Measurements from ENCODE around the gene RAP2A. TPM values are rescaled to one million over a fixed set of nuclear protein-coding genes. Genes with fewer than 3 reads are reported as not detected.

RAP2A gene
- total RNA-seq, 4 donors from 2014 or later: 21.1 to 33.5 (median 26.6) TPM

DNA sequence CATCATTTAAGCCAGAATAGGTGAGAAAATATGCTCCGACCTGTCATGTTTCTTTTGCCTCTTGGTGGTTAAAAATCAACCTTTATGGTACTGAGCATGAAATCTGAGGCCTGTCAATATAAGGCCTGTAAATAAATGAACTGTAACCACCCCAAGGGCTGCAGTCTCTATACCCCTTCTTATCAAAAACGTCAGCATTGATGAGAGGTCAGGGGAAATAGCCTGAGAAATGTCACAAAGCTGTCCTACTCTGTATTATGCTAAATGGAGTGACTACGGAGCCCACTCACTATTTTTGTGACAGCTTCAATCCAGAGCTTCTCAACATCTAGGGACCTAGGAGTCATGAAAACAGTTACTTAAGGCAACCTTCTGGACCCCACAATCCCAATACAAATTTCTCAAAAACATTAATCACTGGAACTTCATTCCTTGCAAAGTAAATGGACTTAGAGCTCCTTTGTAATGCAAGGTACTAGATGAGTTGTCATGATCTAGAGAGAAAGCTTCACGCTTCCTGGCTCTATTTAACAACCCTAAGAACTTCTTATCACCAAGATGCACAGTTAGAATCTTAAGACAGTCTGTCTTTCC, 2.7 kb upstream of the RAP2A start:
- WGBS, 2 donors (ENCODE audit: low coverage in 1 of 2): 81 to 90% methylated on average over 4 of the region's 4 CpGs
- Histone ChIP-seq H3K9me3 (no peaks in the 10 kb centered on the region), H3K36me3 (no peaks in the 10 kb centered on the region), H3K4me1 (peaks cover 0 to 41% (median 2%) of the 10 kb centered on the region in 3 donors), H3K27me3 (no peaks in the 10 kb centered on the region), H3K27ac (no peak overlapping the region), H3K4me3 (no peak overlapping the region)
- TF ChIP-seq POLR2AphosphoS5 (IDR thresholded peaks at IDR 0.05): no peak
- no peak for TF ChIP-seq CTCF (IDR thresholded peaks at IDR 0.05)
- no peak for TF ChIP-seq EP300 (IDR thresholded peaks at IDR 0.05)
- TF ChIP-seq POLR2A (IDR thresholded peaks at IDR 0.05): no peak
- no peak for ATAC-seq

DNA sequence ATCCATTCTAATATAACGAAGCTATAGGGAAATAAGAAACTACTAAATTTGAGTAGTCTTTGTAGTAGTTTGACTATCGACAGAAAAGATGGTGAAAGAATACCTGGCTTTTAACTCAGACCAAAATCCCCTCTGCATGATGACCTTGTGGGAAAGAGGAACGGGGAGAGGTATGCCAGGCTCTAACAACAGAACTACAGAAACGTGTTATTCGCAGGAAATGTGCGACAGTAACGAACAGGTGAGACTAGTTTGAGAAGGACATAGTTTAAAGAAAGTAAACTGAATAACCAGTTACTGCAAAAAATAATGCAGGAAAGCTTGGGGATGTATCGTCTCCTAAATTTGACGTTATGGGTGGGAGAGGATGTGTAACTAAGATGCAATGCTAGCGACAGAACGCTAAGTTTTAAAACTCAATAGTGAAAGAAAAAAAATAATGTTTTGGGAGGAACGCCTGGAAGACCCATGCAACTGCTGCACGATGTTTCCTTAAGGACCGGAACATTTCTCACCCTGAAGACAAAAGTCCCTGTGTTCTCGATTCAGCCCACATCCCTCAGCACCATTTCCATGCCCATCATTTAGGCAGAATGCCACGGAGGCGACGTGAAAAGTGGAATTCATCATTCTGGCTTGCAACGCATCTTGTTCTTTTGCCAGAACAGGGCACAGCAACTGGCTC, 1.6 kb upstream of the RAP2A start:
- WGBS, 2 donors (ENCODE audit: low coverage in 1 of 2): 3 to 14% methylated on average over 18 to 19 of the region's 19 CpGs
- Histone ChIP-seq H3K4me1 (peaks cover 0 to 52% (median 2%) of the 10 kb centered on the region in 3 donors), H3K4me3 (peak overlapping the region; percentile 67 to 88), H3K9me3 (no peaks in the 10 kb centered on the region), H3K36me3 (no peaks in the 10 kb centered on the region), H3K27ac (peak overlapping the region; percentile 62 to 100 (median 100)), H3K27me3 (no peaks in the 10 kb centered on the region)
- no peak for ATAC-seq
- TF ChIP-seq EP300 (IDR thresholded peaks at IDR 0.05) (no peak), POLR2A (IDR thresholded peaks at IDR 0.05) (peak in 1 of 2 donors; percentile 52), CTCF (IDR thresholded peaks at IDR 0.05) (peak in 1 of 4 experiments; percentile 6), POLR2AphosphoS5 (IDR thresholded peaks at IDR 0.05) (no peak)

DNA sequence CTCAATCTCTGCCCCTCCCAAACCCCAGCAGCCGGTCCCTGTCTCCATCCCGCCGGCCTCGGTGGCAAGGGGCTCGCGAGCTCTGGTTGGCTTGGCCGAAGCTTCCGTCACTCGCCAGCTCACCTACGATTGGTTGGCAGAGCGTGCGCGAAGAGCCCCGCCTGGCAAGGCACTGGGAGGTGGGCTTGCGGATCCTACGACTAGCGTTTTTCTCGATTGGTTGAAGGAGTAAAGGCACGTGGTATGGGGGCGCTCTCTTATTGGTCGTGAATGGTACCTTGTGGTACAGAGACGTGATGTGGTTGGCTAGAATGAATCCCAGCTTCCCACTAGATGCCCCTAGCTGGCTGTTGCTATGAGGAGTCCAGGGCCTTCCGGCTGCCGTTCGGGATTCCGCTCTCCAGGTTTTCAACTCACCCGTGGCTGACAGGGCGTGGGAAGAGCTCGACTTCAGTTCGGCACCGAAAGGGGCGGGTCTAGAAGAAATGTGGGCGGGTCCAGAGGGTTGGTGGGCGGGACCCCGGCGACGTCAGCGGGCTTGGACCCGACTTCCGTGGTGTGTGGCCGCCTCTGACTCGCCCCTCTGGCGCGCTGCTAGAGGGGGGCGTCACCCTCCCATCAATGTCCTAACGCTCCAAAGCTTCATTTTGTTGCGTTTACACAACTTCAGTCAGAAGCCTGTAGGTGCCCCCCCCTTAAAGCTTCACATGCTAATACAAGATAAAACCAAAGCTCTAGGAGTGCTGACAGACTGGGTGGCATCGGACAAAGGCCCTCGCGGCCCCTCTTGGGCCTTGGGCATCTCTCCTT, 847 bp upstream of the RAP2A start:
- Histone ChIP-seq H3K27ac (peak overlapping the region; percentile 98 to 100 (median 100)), H3K4me1 (peaks cover 0 to 60% (median 2%) of the 10 kb centered on the region in 3 donors), H3K27me3 (no peaks in the 10 kb centered on the region), H3K4me3 (peak overlapping the region; percentile 79 to 88), H3K9me3 (no peaks in the 10 kb centered on the region), H3K36me3 (no peaks in the 10 kb centered on the region)
- peak; percentile 62 for TF ChIP-seq POLR2AphosphoS5 (IDR thresholded peaks at IDR 0.05)
- no peak for TF ChIP-seq CTCF (IDR thresholded peaks at IDR 0.05)
- TF ChIP-seq POLR2A (IDR thresholded peaks at IDR 0.05): peak in 1 of 2 donors; percentile 38
- ATAC-seq: peak; percentile 92
- WGBS, 2 donors (ENCODE audit: low coverage in 1 of 2): 0% methylated on average over 3 to 7 of the region's 50 CpGs

DNA sequence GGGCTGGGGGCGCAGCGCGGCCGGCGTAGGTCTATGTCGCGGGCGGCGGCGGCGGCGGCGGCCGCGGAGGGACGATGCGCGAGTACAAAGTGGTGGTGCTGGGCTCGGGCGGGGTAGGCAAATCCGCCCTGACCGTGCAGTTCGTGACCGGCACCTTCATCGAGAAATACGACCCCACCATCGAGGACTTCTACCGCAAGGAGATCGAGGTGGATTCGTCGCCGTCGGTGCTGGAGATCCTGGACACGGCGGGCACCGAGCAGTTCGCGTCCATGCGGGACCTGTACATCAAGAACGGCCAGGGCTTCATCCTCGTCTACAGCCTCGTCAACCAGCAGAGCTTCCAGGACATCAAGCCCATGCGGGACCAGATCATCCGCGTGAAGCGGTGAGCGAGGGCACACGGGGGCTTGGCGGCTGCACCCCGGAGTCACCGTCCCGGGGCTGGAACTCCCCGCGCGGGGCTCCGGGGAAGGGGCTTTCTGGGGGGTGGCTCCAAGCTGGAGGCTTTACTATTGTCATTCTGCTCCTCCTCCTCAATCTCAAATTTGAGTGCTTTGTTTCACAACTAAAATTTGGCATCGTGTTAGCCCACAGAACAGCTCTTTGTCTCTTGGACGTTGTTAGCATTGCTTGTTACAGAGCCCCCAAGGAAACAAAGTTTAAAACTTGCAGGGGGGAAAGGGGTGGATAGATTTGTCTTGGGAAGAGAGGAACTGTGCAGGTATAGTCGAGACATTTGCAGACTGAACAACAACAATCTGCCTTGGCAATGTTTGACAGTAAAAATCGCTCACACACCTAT, 630 bp downstream of the RAP2A start:
- 0% methylated on average over 2 to 4 of the region's 60 CpGs for WGBS, 2 donors (ENCODE audit: low coverage in 1 of 2)
- no peak for TF ChIP-seq POLR2A (IDR thresholded peaks at IDR 0.05)
- TF ChIP-seq CTCF (IDR thresholded peaks at IDR 0.05): no peak
- no peak for TF ChIP-seq POLR2AphosphoS5 (IDR thresholded peaks at IDR 0.05)
- TF ChIP-seq EP300 (IDR thresholded peaks at IDR 0.05): no peak
- H3K27me3 ChIP-seq: no peaks in the 10 kb centered on the region
- H3K4me3 ChIP-seq: peak overlapping the region; percentile 88 to 94
- no peaks in the 10 kb centered on the region for H3K9me3 ChIP-seq
- H3K4me1 ChIP-seq: peaks cover 0 to 65% (median 2%) of the 10 kb centered on the region in 3 donors
- peak; percentile 0 for ATAC-seq
- no peaks in the 10 kb centered on the region for H3K36me3 ChIP-seq
- H3K27ac ChIP-seq: peak overlapping the region; percentile 22 to 100 (median 100)

Measured in gastroesophageal sphincter (tissue), 4 donors.